Neural progenitor cell (in vitro differentiated cells): ENCODE data around the gene PIP4K2A. TPM values are rescaled to one million over a fixed set of nuclear protein-coding genes. Genes with fewer than 3 reads are reported as not detected.

Experiments
- DNase-seq: peaks from one replicate; pipeline ENCODE4 v3.0.0-alpha.2; 2016; ENCODE audit warnings: low spot score
- H2AFZ ChIP-seq: fragments of 200-600 bp; sonication (generic); replicated peaks from 2 replicates; pipeline ENCODE4 v1.6.1; 2016; ENCODE audit warnings: antibody characterized with exemption
- H3F3A ChIP-seq: fragments of 200-600 bp; sonication (generic); 2 replicates; pipeline ENCODE4 v1.6.1; 2016; ENCODE audit warnings: antibody characterized with exemption, low read depth
- H3K27ac ChIP-seq: fragments of 200-600 bp; sonication (generic); 2 replicates; pipeline ENCODE4 v1.5.1; 2016; ENCODE audit warnings: mild to moderate bottlenecking
- H3K27me3 ChIP-seq: fragments of 200-600 bp; sonication (generic); 2 replicates; pipeline ENCODE4 v1.6.1; 2016; ENCODE audit warnings: mild to moderate bottlenecking, moderate library complexity
- H3K36me3 ChIP-seq: fragments of 200-600 bp; sonication (generic); 2 replicates; pipeline ENCODE4 v1.5.1; 2016
- H3K4me1 ChIP-seq: fragments of 200-600 bp; sonication (generic); 2 replicates; pipeline ENCODE4 v1.6.1; 2016; ENCODE audit warnings: mixed run types
- H3K4me2 ChIP-seq: fragments of 200-600 bp; sonication (generic); 2 replicates; pipeline ENCODE4 v1.6.1; 2016
- H3K4me3 ChIP-seq: fragments of 200-600 bp; sonication (generic); 2 replicates; pipeline ENCODE4 v1.5.1; 2016
- H3K79me2 ChIP-seq: fragments of 200-600 bp; sonication (generic); 2 replicates; pipeline ENCODE4 v1.6.1; 2016; ENCODE audit warnings: low read depth
- H3K9ac ChIP-seq: fragments of 200-600 bp; sonication (generic); 2 replicates; pipeline ENCODE4 v1.6.1; 2016
- H3K9me3 ChIP-seq: fragments of 200-600 bp; sonication (generic); 2 replicates; pipeline ENCODE4 v1.5.1; 2016; ENCODE audit warnings: low read depth
- H4K20me1 ChIP-seq: fragments of 200-600 bp; sonication (generic); 2 replicates; pipeline ENCODE4 v1.6.1; 2016; ENCODE audit warnings: low read depth
- H3K27ac Mint-ChIP-seq: 3 replicates; pipeline ENCODE4 v1.8.0; 2021; ENCODE audit warnings: mixed read lengths
- H3K27me3 Mint-ChIP-seq: 2 replicates; pipeline ENCODE4 v1.8.0; 2022; ENCODE audit warnings: low read depth, mild to moderate bottlenecking, inconsistent platforms, moderate library complexity, mixed read lengths; ENCODE audit not compliant: insufficient read depth
- H3K36me3 Mint-ChIP-seq: 3 replicates; pipeline ENCODE4 v1.8.0; 2021; ENCODE audit warnings: mixed read lengths
- H3K4me1 Mint-ChIP-seq: 3 replicates; pipeline ENCODE4 v1.8.0; 2021; ENCODE audit warnings: mixed read lengths
- H3K4me3 Mint-ChIP-seq: 3 replicates; pipeline ENCODE4 v1.8.0; 2021; ENCODE audit warnings: mild to moderate bottlenecking, moderate library complexity, mixed read lengths
- H3K9me3 Mint-ChIP-seq: 3 replicates; pipeline ENCODE4 v1.8.0; 2020; ENCODE audit warnings: mixed read lengths
- EZH2 ChIP-seq: fragments of 200-600 bp; sonication (generic); IDR thresholded peaks from 2 replicates; pipeline ENCODE4 v1.6.1; 2017; ENCODE audit warnings: antibody characterized with exemption, mild to moderate bottlenecking, moderate library complexity
- EZH2phosphoT487 ChIP-seq: fragments of 200-600 bp; sonication (generic); IDR thresholded peaks from 2 replicates; pipeline ENCODE4 v1.6.1; 2017; ENCODE audit warnings: antibody characterized with exemption
- total RNA-seq: library from RNA; depleted of rRNA; stranded (reverse); fragments of >200 nt; gene quantifications from 2 replicates; pipeline ENCODE4 v1.2.3, GENCODE V29; 2015; ENCODE audit warnings: low replicate concordance
- TF ChIP-seq, protein P1 (sequence below): fragments of 200-600 bp; sonication (generic); IDR thresholded peaks from 2 replicates; pipeline ENCODE4 v1.5.1; 2017; ENCODE audit warnings: antibody characterized with exemption, mild to moderate bottlenecking

PIP4K2A gene
- total RNA-seq, 1 donor from 2014 or later: 37.6 TPM

DNA sequence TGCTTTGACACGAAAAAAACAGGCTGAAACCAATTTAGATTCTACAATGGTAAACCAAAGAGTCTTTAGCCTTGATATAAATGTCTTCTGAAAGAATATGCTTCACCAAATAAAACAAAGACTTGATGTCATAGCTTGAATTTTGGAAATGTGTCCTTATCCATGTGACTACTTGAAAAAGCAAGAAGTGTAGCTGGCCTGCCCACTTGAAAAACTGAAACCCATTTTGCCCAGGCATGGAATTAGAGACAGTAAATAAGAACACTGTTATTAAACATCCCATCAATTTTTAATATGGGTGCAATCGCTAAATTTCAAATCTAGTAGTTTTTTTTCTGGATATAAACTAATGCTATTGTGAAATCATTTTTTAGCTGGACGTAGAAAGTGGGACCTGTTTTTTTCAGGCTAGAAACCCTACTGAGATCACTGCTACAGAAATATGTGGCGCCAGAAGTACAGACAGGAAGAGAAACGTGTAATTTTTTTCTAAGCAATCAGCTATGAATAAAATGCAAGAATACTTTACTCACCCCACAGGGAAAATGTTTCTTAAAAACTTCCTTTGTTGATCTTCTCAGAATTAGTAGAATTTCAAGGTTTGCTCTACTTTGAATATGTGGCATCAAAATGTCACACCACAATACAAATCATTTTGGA, 56.7 kb downstream of the PIP4K2A start:
- H3K4me1 Mint-ChIP-seq: peaks cover 39% of the 10 kb centered on the region
- no peak overlapping the region for H3K4me3 Mint-ChIP-seq
- Histone ChIP-seq H3K4me1 (peaks cover 23% of the 10 kb centered on the region), H3F3A (no peaks in the 10 kb centered on the region), H3K9me3 (no peaks in the 10 kb centered on the region), H3K9ac (no peak overlapping the region), H2AFZ (no peak overlapping the region), H3K79me2 (peaks cover 55% of the 10 kb centered on the region), H3K27ac (no peak overlapping the region), H3K4me3 (no peak overlapping the region), H3K4me2 (no peak overlapping the region), H3K36me3 (no peaks in the 10 kb centered on the region), H4K20me1 (peaks cover 6% of the 10 kb centered on the region), H3K27me3 (no peaks in the 10 kb centered on the region)
- TF ChIP-seq EZH2 (no peak), EZH2phosphoT487 (no peak)
- TF ChIP-seq, protein P1, sequence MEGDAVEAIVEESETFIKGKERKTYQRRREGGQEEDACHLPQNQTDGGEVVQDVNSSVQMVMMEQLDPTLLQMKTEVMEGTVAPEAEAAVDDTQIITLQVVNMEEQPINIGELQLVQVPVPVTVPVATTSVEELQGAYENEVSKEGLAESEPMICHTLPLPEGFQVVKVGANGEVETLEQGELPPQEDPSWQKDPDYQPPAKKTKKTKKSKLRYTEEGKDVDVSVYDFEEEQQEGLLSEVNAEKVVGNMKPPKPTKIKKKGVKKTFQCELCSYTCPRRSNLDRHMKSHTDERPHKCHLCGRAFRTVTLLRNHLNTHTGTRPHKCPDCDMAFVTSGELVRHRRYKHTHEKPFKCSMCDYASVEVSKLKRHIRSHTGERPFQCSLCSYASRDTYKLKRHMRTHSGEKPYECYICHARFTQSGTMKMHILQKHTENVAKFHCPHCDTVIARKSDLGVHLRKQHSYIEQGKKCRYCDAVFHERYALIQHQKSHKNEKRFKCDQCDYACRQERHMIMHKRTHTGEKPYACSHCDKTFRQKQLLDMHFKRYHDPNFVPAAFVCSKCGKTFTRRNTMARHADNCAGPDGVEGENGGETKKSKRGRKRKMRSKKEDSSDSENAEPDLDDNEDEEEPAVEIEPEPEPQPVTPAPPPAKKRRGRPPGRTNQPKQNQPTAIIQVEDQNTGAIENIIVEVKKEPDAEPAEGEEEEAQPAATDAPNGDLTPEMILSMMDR: no peak
- no peak for DNase-seq
- peaks cover 3% of the 10 kb centered on the region for H3K9me3 Mint-ChIP-seq
- H3K27ac Mint-ChIP-seq: no peak overlapping the region
- H3K36me3 Mint-ChIP-seq: peaks cover under 1% of the 10 kb centered on the region
- no peaks in the 10 kb centered on the region for H3K27me3 Mint-ChIP-seq

DNA sequence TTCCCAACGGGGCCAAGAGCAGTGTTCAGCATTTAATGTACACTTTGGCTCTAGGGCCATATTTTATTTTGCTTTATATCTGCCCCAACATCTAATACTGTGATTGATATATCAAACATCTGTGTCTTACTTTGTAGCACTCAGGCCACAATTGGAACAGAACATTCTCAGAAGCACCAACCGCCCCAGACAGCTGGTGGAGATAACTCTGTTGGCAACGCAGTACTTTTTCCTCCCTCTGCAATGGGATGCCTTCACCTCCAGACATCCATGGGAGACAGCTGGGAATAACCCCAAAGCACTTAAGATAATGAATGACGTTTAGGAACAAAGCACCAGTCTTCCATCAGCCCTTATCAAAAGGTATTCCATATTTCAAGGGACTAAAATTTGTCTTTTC, 57.4 kb downstream of the PIP4K2A start:
- Histone ChIP-seq H3K4me2 (no peak overlapping the region), H3K4me3 (no peak overlapping the region), H3K9me3 (no peaks in the 10 kb centered on the region), H3K79me2 (peaks cover 55% of the 10 kb centered on the region), H3F3A (no peaks in the 10 kb centered on the region), H3K27ac (no peak overlapping the region), H2AFZ (no peak overlapping the region), H3K4me1 (peaks cover 22% of the 10 kb centered on the region), H3K27me3 (no peaks in the 10 kb centered on the region), H3K36me3 (no peaks in the 10 kb centered on the region), H3K9ac (no peak overlapping the region), H4K20me1 (peaks cover 6% of the 10 kb centered on the region)
- TF ChIP-seq EZH2: no peak
- TF ChIP-seq EZH2phosphoT487: no peak
- TF ChIP-seq, protein P1: no peak
- Mint-ChIP-seq H3K4me1 (peaks cover 38% of the 10 kb centered on the region), H3K27ac (no peak overlapping the region), H3K27me3 (no peaks in the 10 kb centered on the region), H3K9me3 (peaks cover 3% of the 10 kb centered on the region), H3K4me3 (no peak overlapping the region), H3K36me3 (peaks cover 2% of the 10 kb centered on the region)
- DNase-seq: no peak

DNA sequence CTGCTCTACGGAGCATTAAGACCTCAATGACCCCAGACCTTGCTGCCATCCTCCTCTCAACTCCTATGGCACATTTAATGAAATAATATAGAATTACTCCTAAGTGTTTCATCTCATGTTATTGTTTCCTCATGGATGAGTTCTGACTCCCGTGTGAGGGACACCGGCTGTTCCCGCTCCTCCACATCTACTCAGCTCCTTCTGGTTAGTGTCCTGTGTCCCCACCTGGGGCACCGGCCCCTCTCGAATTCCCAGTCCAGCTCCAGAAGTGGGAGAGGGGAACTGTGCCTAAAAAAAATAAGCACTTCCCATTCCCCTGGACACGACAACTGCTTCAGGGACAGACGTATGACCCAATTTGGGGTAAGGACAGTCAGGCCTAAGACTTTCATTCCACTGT, 58.3 kb downstream of the PIP4K2A start:
- H3K27ac Mint-ChIP-seq: no peak overlapping the region
- H3K27me3 Mint-ChIP-seq: no peaks in the 10 kb centered on the region
- H3K4me3 ChIP-seq: no peak overlapping the region
- no peaks in the 10 kb centered on the region for H3K9me3 ChIP-seq
- no peak overlapping the region for H2AFZ ChIP-seq
- H3K4me1 ChIP-seq: peaks cover 29% of the 10 kb centered on the region
- peaks cover 2% of the 10 kb centered on the region for H3K36me3 Mint-ChIP-seq
- H3F3A ChIP-seq: no peaks in the 10 kb centered on the region
- peaks cover 6% of the 10 kb centered on the region for H4K20me1 ChIP-seq
- no peak overlapping the region for H3K9ac ChIP-seq
- H3K4me1 Mint-ChIP-seq: peaks cover 44% of the 10 kb centered on the region
- no peak overlapping the region for H3K27ac ChIP-seq
- H3K36me3 ChIP-seq: no peaks in the 10 kb centered on the region
- H3K9me3 Mint-ChIP-seq: peaks cover 3% of the 10 kb centered on the region
- H3K27me3 ChIP-seq: no peaks in the 10 kb centered on the region
- TF ChIP-seq, protein P1: no peak
- TF ChIP-seq EZH2 (no peak), EZH2phosphoT487 (no peak)
- peaks cover 49% of the 10 kb centered on the region for H3K79me2 ChIP-seq
- no peak overlapping the region for H3K4me3 Mint-ChIP-seq
- H3K4me2 ChIP-seq: no peak overlapping the region
- DNase-seq: no peak
